Lung (tissue), 12 donors: ENCODE measurements around the gene RSPO1. TPM values are rescaled to one million over a fixed set of nuclear protein-coding genes. Genes with fewer than 3 reads are reported as not detected.
A peak's percentile ranks its signal among the peaks of the same experiment; 100 is the strongest.

Experiments used
- ATAC-seq: fragments of 200-7000 bp; cut with Tn5 transposase; one replicate; pipeline ENCODE4 v1.9.1; 2020; ENCODE audit warnings: moderate number of reproducible peaks; ENCODE audit not compliant: insufficient read depth, low FRiP score
- DNase-seq, 3 donors: peaks; one replicate each; pipeline ENCODE4 v3.0.0-alpha.2; 2013 to 2017
- H3K27ac ChIP-seq, 2 donors: one replicate each; pipeline ENCODE4 v1.5.1; 2013; ENCODE audit warnings: mild to moderate bottlenecking in 2 of 2, moderate library complexity in 2 of 2, control low read depth in 1 of 2, inconsistent platforms in 1 of 2, low read depth in 1 of 2, low read length in 1 of 2
- H3K27me3 ChIP-seq, 3 donors: one replicate each; pipeline ENCODE4 v1.5.1; 2013; ENCODE audit warnings: low read length in 2 of 3; ENCODE audit not compliant: control insufficient read depth in 3 of 3, insufficient read depth in 3 of 3
- H3K36me3 ChIP-seq, 4 donors: one replicate each; pipeline ENCODE4 v1.5.1; 2013; ENCODE audit warnings: low read length in 4 of 4, mild to moderate bottlenecking in 1 of 4, moderate library complexity in 1 of 4; ENCODE audit not compliant: control insufficient read depth in 4 of 4, insufficient read depth in 4 of 4
- H3K4me1 ChIP-seq, 5 donors: one replicate each; pipeline ENCODE4 v1.5.1; 2013; ENCODE audit warnings: low read length in 5 of 5, mild to moderate bottlenecking in 2 of 5, moderate library complexity in 1 of 5; ENCODE audit not compliant: control insufficient read depth in 5 of 5, insufficient read depth in 5 of 5
- H3K4me3 ChIP-seq: one replicate; pipeline ENCODE4 v1.5.1; 2013; ENCODE audit warnings: mild to moderate bottlenecking, control low read depth, moderate library complexity
- H3K9ac ChIP-seq, 2 donors: one replicate each; pipeline ENCODE4 v1.5.1; 2013; ENCODE audit warnings: low read length in 2 of 2, control low read depth in 1 of 2; ENCODE audit not compliant: insufficient read depth in 1 of 2
- H3K9me3 ChIP-seq, 4 donors: one replicate each; pipeline ENCODE4 v1.5.1; 2013; ENCODE audit warnings: low read length in 3 of 4, mild to moderate bottlenecking in 1 of 4, moderate library complexity in 1 of 4; ENCODE audit not compliant: control insufficient read depth in 4 of 4, insufficient read depth in 3 of 4
- WGBS, 2 donors: extraction: QIAGEN DNeasy Blood & Tissue Kit; methylation state at CpG; one replicate each; pipeline ENCODE4 v1.1.7; 2013; 5-methylcytosine and 5-hydroxymethylcytosine counted together
- polyA plus RNA-seq, 2 donors: library from polyadenylated mRNA; stranded (reverse); fragments of 200-250 nt; gene quantifications; one replicate each; pipeline ENCODE4 v1.2.1, GENCODE V29; 2013
- total RNA-seq, 2 donors: library from RNA; depleted of rRNA in 1 of 2; stranded (reverse); fragments of >200 nt in 1 of 2; gene quantifications; one replicate each; pipeline ENCODE4 v1.2.1, GENCODE V29; 2014 to 2021
- TF ChIP-seq, protein P1 (sequence below): IDR thresholded peaks from 2 replicates; pipeline ENCODE4 v1.5.1; 2012; ENCODE audit warnings: mild to moderate bottlenecking; ENCODE audit errors: control extremely low read depth, extremely low read depth
- donor health status: control.
- donor health status: control.
- donor health status: Bipolar disorder and iron deficiency.
- donor health status: healthy.
- donor health status: DM: yes; HTN: yes; CAD: no.

Gene RSPO1
- total and polyA plus RNA-seq, 4 donors, result 0.43 to 1.7 (median 1.2) TPM

DNA sequence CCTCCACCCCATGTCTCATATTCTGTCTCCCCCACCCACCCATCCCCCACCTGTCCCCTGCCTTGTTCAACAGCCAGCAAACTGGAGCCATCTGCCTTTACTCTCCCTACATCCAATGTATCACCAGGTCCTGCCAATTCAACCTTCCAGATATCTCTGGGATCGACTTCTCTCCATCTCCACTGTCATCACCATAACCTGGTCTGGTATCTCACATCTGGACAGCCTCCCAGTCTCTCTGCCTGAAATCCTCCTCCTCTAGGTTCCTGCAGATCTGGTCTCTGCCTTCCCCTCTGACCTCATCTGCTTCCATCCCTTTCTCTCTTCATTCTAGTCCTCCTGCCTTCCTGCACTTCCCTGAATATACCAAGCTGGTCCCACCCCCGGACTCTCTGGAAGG, 35.4 kb upstream of the RSPO1 start:
- peaks cover 0 to 21% (median 2%) of the 10 kb centered on the region in 3 donors for H3K27me3 ChIP-seq
- ATAC-seq, result no peak
- no peaks in the 10 kb centered on the region for H3K36me3 ChIP-seq
- H3K4me3 ChIP-seq, result no peak overlapping the region
- no peaks in the 10 kb centered on the region for H3K4me1 ChIP-seq
- DNase-seq, result no peak
- TF ChIP-seq, protein P1, sequence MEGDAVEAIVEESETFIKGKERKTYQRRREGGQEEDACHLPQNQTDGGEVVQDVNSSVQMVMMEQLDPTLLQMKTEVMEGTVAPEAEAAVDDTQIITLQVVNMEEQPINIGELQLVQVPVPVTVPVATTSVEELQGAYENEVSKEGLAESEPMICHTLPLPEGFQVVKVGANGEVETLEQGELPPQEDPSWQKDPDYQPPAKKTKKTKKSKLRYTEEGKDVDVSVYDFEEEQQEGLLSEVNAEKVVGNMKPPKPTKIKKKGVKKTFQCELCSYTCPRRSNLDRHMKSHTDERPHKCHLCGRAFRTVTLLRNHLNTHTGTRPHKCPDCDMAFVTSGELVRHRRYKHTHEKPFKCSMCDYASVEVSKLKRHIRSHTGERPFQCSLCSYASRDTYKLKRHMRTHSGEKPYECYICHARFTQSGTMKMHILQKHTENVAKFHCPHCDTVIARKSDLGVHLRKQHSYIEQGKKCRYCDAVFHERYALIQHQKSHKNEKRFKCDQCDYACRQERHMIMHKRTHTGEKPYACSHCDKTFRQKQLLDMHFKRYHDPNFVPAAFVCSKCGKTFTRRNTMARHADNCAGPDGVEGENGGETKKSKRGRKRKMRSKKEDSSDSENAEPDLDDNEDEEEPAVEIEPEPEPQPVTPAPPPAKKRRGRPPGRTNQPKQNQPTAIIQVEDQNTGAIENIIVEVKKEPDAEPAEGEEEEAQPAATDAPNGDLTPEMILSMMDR, result no peak
- no peak overlapping the region for H3K27ac ChIP-seq
- H3K9ac ChIP-seq, result no peak overlapping the region
- H3K9me3 ChIP-seq, result peaks cover 0 to 4% (median 0%) of the 10 kb centered on the region in 4 donors
- 73 to 94% methylated on average over 2 of the region's 2 CpGs for WGBS, 2 donors

DNA sequence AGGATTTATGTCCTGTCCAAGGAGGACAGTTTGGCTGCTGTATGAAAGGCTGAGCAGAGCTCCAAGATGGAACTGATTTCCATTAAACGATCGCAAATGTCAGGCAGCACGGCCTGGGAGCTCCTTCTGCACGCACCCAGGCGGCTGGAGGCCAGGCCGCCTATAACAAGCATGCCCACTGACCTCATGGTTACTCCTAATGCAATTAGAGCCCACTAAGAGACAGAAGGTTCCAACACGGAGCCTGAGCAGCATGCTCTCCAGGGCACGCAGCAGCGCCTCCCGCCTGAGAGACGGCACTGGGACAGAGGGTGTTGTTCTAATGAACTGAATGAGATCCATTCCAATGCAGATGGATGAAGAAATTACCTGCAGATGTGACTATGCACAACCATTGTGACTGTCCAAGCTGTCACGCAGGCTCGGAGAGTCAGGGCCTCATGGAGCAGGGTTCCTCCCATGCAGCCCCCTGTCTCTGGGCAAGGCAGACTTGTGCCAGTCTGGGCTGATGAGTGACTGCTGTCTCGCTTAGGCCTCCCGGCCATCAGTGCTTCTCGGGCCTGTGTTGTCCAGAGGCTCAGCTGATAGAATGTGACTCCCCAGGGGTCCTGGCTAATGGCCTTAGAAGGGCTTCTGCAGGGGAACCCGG, 32.5 kb upstream of the RSPO1 start:
- ATAC-seq (no peak), DNase-seq (peak in 1 of 3 donors; percentile 1)
- no peak overlapping the region for H3K9ac ChIP-seq
- no peak overlapping the region for H3K27ac ChIP-seq
- peaks cover 0 to 21% (median 2%) of the 10 kb centered on the region in 3 donors for H3K27me3 ChIP-seq
- 67 to 84% methylated on average over 17 of the region's 17 CpGs for WGBS, 2 donors
- H3K4me3 ChIP-seq, result no peak overlapping the region
- no peaks in the 10 kb centered on the region for H3K4me1 ChIP-seq
- H3K36me3 ChIP-seq, result no peaks in the 10 kb centered on the region
- H3K9me3 ChIP-seq, result peaks cover 0 to 4% (median 0%) of the 10 kb centered on the region in 4 donors
- TF ChIP-seq, protein P1, result no peak

DNA sequence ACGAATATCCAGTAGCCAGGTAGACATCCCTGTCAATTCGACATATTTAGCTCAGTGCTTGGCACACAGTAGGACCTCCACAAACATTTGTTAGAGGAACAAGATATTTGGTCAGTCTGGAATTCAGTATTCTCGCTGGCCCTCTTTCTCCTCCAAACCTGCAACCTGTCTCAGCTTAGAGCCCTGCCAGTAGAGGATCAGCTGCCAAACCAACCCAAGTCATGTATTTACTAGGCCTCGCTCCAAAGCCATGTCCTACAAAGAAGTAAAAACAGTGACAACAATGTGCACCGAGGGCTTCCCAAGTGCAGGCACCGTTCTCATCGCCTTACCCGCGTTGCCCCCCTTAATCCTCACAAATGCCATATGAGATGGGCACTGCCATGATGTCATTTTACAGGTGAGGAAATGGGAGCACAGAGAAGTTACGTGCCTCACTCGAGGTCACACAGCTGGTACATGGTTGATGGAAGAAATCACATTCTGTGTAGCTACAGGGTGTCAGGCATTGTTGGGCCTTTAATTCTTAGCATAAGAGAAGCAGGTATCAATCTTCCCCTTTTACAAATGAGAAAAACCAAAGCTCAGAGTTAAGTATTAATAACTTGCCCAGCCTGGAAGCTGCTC, 31.7 kb upstream of the RSPO1 start:
- 83 to 89% methylated on average over 11 of the region's 11 CpGs for WGBS, 2 donors
- DNase-seq, result no peak

More for the DNA sequence above, 31.7 kb upstream of the RSPO1 start:
- Histone ChIP-seq H3K9me3 (peaks cover 0 to 4% (median 0%) of the 10 kb centered on the region in 4 donors), H3K36me3 (no peaks in the 10 kb centered on the region), H3K27ac (no peak overlapping the region), H3K4me1 (no peaks in the 10 kb centered on the region), H3K9ac (no peak overlapping the region), H3K4me3 (no peak overlapping the region), H3K27me3 (peaks cover 0 to 21% (median 4%) of the 10 kb centered on the region in 3 donors)
- TF ChIP-seq, protein P1, result no peak
- no peak for ATAC-seq
